Measurements from ENCODE around the gene NDUFB11. TPM values are rescaled to one million over a fixed set of nuclear protein-coding genes. Genes with fewer than 3 reads are reported as not detected.

The NDUFB11 gene
- total RNA-seq, 1 donor from 2014 or later, result 53.1 TPM

DNA sequence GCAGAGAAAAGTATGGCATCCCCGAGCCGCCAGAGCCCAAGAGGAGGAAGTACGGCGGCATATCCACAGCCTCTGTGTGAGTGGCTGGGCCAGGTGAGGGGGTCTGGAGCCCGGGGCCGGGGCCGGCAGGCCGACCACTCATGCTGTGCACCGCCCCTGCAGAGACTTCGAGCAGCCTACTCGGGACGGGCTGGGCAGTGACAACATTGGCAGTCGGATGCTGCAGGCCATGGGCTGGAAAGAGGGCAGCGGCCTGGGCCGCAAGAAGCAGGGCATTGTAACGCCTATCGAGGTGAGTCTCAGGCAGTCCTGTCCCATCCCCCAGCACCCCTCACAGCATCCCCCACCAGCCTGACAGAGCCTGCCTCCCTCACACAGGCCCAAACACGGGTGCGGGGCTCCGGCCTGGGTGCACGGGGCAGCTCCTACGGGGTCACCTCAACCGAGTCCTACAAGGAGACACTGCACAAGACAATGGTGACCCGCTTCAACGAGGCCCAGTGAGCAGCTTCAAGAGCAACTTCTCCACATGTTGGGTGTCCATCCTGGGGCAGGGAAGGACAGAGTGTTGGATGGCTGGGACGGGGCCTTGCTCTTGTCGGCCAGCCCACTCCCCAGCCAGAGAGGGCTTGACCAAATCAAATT lies 41.7 kb upstream of the NDUFB11 start:
- Mint-ChIP-seq H3K27me3 (ENCODE audit: insufficient read depth, low read depth) (peaks cover 8% of the 10 kb centered on the region), H3K27ac (no peak overlapping the region), H3K4me1 (peaks cover 3% of the 10 kb centered on the region), H3K4me3 (peak overlapping the region; percentile 5), H3K36me3 (peaks cover 7% of the 10 kb centered on the region), H3K9me3 (no peaks in the 10 kb centered on the region)
- Histone ChIP-seq H3K27ac (no peak overlapping the region), H3K27me3 (peaks cover 4% of the 10 kb centered on the region), H3K4me3 (no peak overlapping the region), H3K4me1 (no peaks in the 10 kb centered on the region), H4K20me1 (ENCODE audit: low read depth) (no peaks in the 10 kb centered on the region), H3K4me2 (no peak overlapping the region), H3K79me2 (ENCODE audit: low read depth) (no peaks in the 10 kb centered on the region), H3K9me3 (ENCODE audit: low read depth) (no peaks in the 10 kb centered on the region), H3F3A (ENCODE audit: low read depth) (peaks cover 10% of the 10 kb centered on the region), H3K36me3 (no peaks in the 10 kb centered on the region), H2AFZ (replicated peaks) (no peak overlapping the region), H3K9ac (no peak overlapping the region)
- no peak for DNase-seq (ENCODE audit: low spot score)
- TF ChIP-seq EZH2phosphoT487 (IDR thresholded peaks at IDR 0.05) (no peak), CTCF (IDR thresholded peaks at IDR 0.05) (no peak), EZH2 (IDR thresholded peaks at IDR 0.05) (no peak)

GRCh38 chrX:47185241-47185640 lies 40.7 kb upstream of the NDUFB11 start:
- Mint-ChIP-seq H3K27me3 (ENCODE audit: insufficient read depth, low read depth) (peaks cover 6% of the 10 kb centered on the region), H3K27ac (no peak overlapping the region), H3K4me3 (no peak overlapping the region), H3K36me3 (peaks cover 7% of the 10 kb centered on the region), H3K4me1 (no peaks in the 10 kb centered on the region), H3K9me3 (peaks cover 4% of the 10 kb centered on the region)
- no peaks in the 10 kb centered on the region for H4K20me1 ChIP-seq (ENCODE audit: low read depth)
- H3K4me3 ChIP-seq, result no peak overlapping the region
- no peak overlapping the region for H2AFZ ChIP-seq (replicated peaks)
- H3K27ac ChIP-seq, result no peak overlapping the region
- TF ChIP-seq EZH2 (IDR thresholded peaks at IDR 0.05), result no peak
- TF ChIP-seq EZH2phosphoT487 (IDR thresholded peaks at IDR 0.05), result no peak
- TF ChIP-seq CTCF (IDR thresholded peaks at IDR 0.05), result no peak
- H3K79me2 ChIP-seq (ENCODE audit: low read depth), result no peaks in the 10 kb centered on the region
- no peaks in the 10 kb centered on the region for H3K27me3 ChIP-seq
- DNase-seq (ENCODE audit: low spot score), result no peak
- no peaks in the 10 kb centered on the region for H3K4me1 ChIP-seq
- H3F3A ChIP-seq (ENCODE audit: low read depth), result peaks cover 6% of the 10 kb centered on the region
- no peak overlapping the region for H3K4me2 ChIP-seq
- no peak overlapping the region for H3K9ac ChIP-seq
- H3K36me3 ChIP-seq, result no peaks in the 10 kb centered on the region
- no peaks in the 10 kb centered on the region for H3K9me3 ChIP-seq (ENCODE audit: low read depth)

DNA sequence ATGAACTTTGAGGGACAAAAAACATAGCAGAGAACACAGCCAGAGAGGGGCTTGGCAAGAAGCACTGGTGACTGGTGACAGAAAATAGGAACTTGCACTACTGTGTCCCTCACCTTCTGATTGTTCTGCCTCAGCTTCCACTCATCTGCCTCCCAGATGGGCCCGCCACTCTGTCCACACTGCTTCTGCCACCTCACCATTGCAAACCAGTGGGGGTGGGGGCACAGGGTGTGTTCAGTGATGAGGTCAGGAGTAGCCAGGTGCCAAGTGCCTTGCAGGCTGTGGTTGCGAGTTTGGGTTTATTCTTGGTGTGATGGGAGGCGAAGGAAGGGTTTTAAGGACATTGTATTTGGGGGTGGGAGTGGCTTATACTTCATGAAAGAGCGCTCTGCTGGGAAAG lies 40.0 kb upstream of the NDUFB11 start:
- H3K36me3 Mint-ChIP-seq, result peaks cover 7% of the 10 kb centered on the region
- H3K27me3 Mint-ChIP-seq (ENCODE audit: insufficient read depth, low read depth), result peaks cover 6% of the 10 kb centered on the region
- Histone ChIP-seq H3K36me3 (no peaks in the 10 kb centered on the region), H3K27me3 (no peaks in the 10 kb centered on the region), H2AFZ (replicated peaks) (no peak overlapping the region), H3K4me3 (no peak overlapping the region), H3K27ac (no peak overlapping the region), H3K4me1 (no peaks in the 10 kb centered on the region), H4K20me1 (ENCODE audit: low read depth) (no peaks in the 10 kb centered on the region), H3F3A (ENCODE audit: low read depth) (peaks cover 6% of the 10 kb centered on the region), H3K9ac (no peak overlapping the region), H3K9me3 (ENCODE audit: low read depth) (no peaks in the 10 kb centered on the region), H3K4me2 (no peak overlapping the region), H3K79me2 (ENCODE audit: low read depth) (no peaks in the 10 kb centered on the region)
- H3K9me3 Mint-ChIP-seq, result peaks cover 4% of the 10 kb centered on the region
- no peak for DNase-seq (ENCODE audit: low spot score)
- no peak for TF ChIP-seq CTCF (IDR thresholded peaks at IDR 0.05)
- TF ChIP-seq EZH2 (IDR thresholded peaks at IDR 0.05), result no peak
- no peak for TF ChIP-seq EZH2phosphoT487 (IDR thresholded peaks at IDR 0.05)
- H3K4me1 Mint-ChIP-seq, result no peaks in the 10 kb centered on the region
- H3K4me3 Mint-ChIP-seq, result peak overlapping the region; percentile 27
- no peak overlapping the region for H3K27ac Mint-ChIP-seq
